GM18507 (cell line): ENCODE results near the gene POFUT2.

ENCODE experiments used
- DNase-seq: peaks from one replicate; pipeline ENCODE4 v3.0.0; 2011; ENCODE audit warnings: low read depth; ENCODE audit not compliant: insufficient read length; ENCODE audit errors: extremely low spot score
- FAIRE-seq: peaks from 2 replicates; lab custom pipeline; 2011; peaks lifted over from hg19 to GRCh38; lab: Jason Lieb, UNC

Gene POFUT2

GRCh38 chr21:45276596-45276995, 11.1 kb downstream of the POFUT2 start:
- FAIRE-seq (no peak), DNase-seq (no peak)

GRCh38 chr21:45270306-45270821, 17.3 kb downstream of the POFUT2 start:
- no peak for DNase-seq
- no peak for FAIRE-seq

DNA sequence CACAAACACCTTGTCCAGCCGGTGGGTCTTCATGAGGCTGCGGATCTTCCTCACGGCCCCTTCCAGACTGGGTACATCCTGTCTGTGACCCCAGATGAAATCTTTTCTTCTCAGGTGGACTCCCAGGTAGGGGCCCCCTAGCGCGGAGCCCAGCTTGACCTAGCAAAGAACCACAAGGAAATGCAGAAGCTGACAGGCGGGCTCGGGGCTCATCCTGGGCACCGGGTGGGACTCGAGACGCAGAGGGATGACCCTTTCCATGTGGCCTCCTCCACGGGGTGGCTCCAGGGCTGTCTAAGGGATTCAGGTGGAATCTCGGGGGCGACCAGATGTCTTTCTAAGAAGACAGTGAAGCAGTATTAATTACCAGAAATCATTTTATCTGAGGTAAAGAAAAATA, 17.8 kb downstream of the POFUT2 start:
- DNase-seq (no peak), FAIRE-seq (no peak)

- no peak for DNase-seq
- no peak for FAIRE-seq
Observed at GRCh38 chr21:45267390-45267760, 20.3 kb downstream of the POFUT2 start.

DNA sequence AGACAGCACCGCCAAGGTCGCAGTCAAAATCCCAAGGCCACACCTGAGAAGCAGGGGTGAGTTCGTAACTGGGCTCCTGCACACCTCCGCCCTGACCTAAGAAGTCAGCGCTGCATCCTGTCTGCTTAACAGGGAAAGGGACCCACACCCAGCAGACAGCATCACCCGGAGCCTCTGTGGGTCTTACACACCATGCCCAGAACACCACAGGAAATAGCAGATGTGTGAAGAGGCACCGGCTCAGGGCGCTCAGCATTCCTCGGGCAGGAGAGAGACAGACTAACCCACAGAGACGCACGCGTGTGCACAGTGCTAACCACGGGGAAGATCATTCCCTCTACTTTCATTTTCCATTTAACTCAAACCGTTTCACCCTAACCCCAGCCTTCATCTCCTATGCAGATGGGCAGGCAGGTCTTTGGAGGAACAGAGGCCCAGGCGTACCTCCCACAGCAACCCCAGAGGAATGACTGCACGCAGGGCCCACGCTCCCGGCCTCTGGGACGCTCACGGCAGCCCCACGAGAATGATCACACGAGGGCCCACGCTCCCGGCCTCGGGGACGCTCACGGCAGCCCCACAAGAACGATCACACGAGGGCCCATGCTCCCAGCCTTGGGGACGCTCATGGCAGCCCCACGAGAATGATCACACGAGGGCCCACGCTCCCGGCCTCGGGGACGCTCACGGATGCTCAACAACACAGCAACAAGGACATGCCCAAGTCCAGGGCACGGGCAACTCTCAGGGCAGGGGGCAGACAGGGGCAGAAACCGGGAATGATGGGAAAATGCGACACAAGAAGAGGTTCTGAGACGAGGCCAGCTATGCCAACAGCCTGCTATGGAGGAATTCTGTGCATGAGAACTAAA, 20.9 kb downstream of the POFUT2 start:
- DNase-seq (no peak), FAIRE-seq (no peak)

DNA sequence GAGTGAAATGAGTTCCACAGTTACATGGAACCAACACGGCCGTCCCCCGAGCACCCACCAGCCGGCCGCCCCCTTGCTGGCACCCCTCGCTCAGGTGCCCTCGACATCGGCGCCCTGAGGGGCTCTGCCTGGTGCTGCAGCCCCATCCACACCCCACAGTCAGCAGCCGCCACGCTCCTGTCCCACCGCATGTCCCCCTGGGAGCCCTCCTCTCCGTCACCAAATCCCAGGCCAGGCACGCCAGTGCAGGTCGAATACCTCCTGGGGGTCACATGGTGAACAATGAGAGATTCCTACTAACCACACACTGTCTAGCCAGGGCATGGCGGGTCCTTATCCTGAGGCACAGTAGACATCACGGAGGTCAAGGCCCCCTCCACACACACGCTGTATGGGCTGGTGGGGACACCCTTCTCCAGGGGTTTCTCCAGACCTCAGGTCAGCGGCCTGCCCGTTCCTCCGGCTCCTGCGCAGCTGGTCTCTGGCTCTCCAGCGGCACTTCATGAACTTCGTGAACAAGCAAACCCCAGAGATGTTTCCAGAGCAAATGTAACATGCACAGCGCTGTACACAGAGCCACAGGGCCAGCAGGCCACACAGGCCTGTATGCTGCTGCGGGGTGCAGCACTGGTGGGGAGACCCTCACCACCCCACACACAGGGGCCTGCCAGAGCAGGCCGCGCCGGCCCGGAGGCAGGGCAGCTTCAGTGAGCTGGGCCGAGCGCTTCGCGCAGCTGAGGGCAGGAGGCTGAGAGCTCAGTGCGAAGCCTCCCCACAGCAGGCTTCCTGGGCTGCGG, 21.8 kb downstream of the POFUT2 start:
- no peak for DNase-seq
- no peak for FAIRE-seq

DNA sequence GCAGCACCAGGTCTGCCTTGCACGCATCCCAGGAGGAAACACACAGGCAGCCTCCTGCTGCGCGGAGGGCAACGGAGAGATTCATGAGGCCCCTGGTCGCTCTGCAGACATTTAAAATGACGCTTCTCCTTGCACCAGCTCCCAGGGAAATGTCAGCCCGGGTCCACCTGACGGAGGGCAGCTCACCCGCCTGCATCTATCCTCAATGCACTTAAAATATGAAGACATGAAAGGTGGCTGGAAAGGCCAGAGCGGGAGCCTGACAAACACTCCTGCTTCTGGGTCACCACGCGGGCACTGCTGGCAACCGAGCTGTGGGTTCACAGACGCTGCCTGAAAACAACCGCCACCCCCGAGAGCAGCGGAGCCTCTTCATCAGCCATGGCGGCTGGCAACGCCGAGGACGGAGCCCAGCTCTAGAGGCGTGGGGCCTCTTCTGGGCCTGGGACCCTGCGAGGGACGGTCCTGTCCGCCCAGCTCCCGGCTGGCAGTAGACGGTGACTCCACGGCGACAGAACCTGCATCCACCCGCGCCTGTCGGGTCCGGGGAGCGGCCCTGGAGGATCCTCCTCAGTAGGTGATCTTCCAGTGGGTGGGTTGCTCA, 22.7 kb downstream of the POFUT2 start:
- DNase-seq (no peak), FAIRE-seq (no peak)

- DNase-seq (no peak), FAIRE-seq (no peak)
Observed at GRCh38 chr21:45264146-45264911, 23.4 kb downstream of the POFUT2 start.

DNA sequence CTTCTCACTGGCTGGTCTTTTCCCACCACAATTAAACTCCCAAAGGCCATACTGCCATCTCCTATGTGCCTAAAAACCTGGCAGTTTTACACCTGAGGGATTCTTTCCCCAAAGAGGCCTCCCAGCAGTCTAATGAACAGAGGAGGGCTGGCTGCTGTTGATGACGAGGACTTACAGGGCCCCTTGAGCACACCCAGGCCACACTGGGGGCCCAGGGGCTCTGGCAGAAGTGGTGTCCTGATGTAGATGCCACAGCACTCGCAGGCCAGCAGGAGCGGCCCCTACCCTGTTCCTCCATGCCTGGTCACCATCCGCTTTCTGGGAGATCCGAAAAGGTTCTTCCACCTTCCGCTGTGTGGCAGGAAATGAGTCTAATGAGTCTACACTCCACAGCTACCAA, 24.2 kb downstream of the POFUT2 start:
- DNase-seq, result no peak
- no peak for FAIRE-seq

DNA sequence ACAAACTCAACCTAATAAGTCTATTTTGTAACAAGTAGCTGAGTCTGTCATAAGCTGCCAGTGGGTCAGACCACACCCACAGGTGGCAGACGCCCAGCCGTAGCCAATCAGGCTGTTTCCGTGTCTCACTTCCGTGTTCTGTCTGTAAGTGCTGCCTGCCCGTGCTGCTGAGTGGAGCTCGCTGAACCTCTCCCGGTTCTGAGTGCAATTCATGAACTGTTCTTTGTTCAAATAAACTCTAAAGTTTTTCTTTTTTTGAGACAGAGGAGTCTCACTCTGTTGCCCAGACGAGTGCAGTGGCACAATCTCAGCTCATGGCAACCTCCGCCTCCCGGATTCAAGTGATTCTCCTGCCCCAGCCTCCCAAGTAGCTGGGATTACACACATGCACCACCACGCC, 25.1 kb downstream of the POFUT2 start:
- DNase-seq, result no peak
- FAIRE-seq, result no peak

DNA sequence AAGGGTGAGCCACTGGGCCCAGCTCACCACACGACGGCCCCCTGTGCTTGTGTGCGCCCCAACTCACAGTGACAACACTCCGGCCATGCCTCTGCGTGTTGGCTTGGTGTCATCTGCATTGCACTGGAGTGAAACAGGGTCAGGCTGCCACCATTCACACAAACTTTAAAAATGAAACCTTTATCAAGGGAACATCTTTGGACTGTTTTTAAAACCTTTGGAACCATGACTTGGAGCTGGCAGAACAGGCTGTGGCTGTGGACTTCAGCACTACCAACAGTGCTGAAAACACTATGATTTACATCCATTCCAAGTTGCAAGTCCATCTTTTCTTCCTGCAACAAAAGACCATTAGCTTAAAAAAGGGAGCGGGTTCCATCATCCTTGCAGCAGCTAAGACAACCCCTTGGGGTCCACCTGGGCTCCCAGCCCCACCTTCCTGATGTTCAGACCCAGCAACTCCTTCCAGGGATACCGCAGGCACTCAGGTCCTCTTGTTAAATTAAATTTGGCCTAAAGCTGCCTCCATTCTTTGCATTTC, 25.6 kb downstream of the POFUT2 start:
- FAIRE-seq (no peak), DNase-seq (no peak)

DNA sequence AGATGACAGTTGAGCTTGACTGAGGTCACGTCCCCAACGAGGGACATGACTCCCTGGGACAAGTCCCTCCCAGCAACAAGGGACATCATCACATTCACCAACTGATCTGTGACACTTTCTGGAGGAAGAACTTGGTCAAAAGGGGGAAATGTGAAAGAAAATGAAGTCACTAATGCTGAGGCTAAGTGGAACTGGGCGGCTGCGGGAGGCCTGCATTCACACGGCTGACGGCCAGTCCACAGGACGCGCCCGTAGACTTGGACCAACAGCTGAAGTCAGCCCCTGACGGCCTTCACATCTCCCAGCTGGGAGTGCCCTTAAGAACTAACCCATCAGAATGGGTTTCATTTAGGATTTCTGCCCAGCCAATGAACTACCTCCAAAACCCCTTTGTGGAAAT, 26.6 kb downstream of the POFUT2 start:
- FAIRE-seq (no peak), DNase-seq (no peak)

GRCh38 chr21:45260191-45260825, 27.4 kb downstream of the POFUT2 start:
- FAIRE-seq, result no peak
- DNase-seq, result no peak

DNA sequence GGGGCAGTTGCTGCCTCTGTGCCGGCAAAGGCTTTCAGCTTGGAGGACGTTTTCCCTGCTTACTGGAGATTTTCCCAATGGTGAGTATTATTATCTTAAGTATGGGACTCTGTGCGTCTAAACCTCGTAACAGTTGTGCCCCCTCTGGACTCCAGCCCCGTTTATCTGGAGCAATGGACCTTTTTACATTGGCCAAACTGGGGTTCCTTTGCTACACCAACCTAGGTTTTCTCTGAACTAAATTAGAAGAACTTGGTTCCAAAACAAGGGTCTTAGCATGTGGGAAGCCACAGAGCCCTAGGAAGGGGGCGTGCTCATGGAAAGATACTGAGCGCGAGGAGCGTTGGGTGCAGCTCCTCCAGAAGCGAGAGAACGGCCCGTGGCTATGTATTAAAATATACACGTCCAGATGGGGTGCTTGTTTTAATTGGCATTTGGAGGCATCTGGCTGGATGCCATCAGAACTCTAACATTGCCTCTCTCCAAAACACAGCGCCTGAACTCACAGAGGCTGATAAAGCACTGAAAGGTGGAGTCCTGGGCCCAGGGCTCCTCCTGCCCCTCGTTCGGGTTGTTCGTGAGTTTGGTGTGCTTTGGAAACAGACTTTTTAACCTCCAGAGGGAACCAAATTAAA, 28.4 kb downstream of the POFUT2 start:
- DNase-seq, result no peak
- FAIRE-seq, result no peak

DNA sequence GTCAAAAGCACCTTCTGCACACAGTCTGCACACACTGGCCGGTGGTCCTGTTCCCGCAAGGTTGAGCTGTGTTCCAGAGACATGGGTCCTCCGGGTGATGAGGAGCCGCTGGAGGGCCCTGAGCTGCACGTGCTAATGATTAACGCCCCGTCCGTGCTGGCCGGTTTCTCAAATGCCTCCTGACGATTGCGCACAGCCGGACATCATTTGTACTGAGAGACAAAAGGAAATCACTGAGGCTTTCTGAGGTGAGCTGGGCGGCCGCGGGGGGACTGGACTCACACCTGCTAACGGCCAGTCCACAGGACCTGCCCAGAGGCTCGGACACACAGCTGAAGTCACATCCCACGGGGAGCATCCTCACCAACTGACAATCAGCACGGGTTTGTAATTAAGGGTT, 29.2 kb downstream of the POFUT2 start:
- no peak for FAIRE-seq
- no peak for DNase-seq

- DNase-seq, result no peak
Observed at GRCh38 chr21:45257673-45258341, 29.9 kb downstream of the POFUT2 start.

DNA sequence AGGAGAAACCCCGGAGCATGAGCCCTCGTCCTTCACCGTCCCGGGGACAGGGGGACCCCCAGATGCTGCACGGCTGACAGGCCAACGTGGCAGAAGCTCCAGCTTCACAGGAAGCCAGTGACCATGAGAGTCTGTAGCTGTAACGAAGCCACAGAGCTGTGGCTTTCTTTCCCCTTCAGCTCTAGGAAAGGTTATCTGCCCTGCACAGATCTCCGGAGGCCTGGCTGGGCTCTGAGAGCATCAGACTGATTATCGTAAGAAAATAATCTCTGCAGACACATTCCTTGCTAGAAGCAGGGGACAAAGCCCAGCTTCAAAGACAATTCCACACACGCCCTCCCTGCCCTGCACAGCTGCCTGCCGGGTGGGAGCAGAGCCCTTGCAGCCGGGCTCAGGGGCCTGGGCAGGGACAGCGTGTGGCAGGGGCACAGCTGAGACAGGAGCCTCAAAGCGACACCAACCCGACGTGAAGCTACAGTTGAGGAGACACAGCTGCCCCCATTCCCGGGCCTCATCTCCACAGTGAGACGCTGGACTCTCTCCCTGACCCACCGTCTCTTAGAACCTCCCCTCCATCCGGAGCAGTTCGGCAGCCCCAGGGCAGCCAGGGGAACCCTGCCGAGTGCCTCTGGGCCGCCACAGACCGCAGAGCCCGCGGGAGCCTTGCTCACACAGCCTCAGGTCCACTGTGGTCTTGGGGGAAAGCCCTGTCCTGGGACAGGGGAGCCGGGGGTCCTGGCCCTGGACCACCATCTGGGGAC, 30.6 kb downstream of the POFUT2 start:
- no peak for DNase-seq
- no peak for FAIRE-seq

More at GRCh38 chr21:45257673-45258341, 29.9 kb downstream of the POFUT2 start:
- FAIRE-seq, result no peak
